NCI-H1105 treated with DMSO at 0.1 percent for 48 hours (cell line): ENCODE measurements around the gene EVX2.

Experiments
- DNase-seq: peaks from one replicate; lab custom pipeline; 2025; lab: John Stamatoyannopoulos, UW

The EVX2 gene

GRCh38 chr2:176096243-176096985, 12.7 kb upstream of the EVX2 start:
- no peak for DNase-seq

- DNase-seq = no peak
Measured at GRCh38 chr2:176095421-176095820, 11.7 kb upstream of the EVX2 start.

DNA sequence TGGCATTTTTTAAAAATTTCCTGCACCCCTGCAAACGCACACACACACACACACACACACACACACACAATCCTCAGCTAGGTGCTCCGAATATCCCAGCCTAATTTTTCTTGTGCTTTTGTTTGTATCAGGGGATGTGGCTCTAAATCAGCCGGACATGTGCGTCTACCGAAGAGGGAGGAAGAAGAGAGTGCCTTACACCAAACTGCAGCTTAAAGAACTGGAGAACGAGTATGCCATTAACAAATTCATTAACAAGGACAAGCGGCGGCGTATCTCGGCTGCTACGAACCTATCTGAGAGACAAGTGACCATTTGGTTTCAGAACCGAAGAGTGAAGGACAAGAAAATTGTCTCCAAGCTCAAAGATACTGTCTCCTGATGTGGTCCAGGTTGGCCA, 10.6 kb upstream of the EVX2 start:
- no peak for DNase-seq

- DNase-seq = no peak
Measured at GRCh38 chr2:176093898-176094249, 10.1 kb upstream of the EVX2 start.

- no peak for DNase-seq
Measured at GRCh38 chr2:176093145-176093897, 9.6 kb upstream of the EVX2 start.

- DNase-seq = no peak
Measured at GRCh38 chr2:176092270-176093144, 8.7 kb upstream of the EVX2 start, which contains the start of gene HOXD13. TSS of gene HOXD13 (plus strand) at chr2:176092721. CDS start at chr2:176092891, 170 bp downstream.

- no peak for DNase-seq
Measured at GRCh38 chr2:176091329-176092258, 7.8 kb upstream of the EVX2 start.

DNA sequence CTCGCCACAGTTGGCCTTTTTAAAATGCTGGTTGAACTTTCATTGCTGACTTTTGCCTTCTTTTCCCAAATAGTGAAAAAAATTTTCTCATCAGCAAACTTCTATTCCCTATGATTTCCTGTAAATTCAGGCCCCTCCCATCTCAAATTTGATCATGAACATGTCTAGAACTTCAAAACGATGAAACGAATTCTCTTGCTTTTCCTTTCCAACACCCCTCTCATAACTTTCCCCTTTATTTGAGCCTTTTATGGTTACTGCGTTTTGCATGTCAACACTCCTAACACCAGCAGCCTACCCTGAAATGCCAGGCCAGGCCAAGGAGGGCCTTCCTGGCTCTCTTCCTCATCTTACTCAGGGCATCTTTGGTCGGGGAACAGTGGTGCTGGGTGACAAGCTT, 7.1 kb upstream of the EVX2 start:
- DNase-seq = no peak

DNA sequence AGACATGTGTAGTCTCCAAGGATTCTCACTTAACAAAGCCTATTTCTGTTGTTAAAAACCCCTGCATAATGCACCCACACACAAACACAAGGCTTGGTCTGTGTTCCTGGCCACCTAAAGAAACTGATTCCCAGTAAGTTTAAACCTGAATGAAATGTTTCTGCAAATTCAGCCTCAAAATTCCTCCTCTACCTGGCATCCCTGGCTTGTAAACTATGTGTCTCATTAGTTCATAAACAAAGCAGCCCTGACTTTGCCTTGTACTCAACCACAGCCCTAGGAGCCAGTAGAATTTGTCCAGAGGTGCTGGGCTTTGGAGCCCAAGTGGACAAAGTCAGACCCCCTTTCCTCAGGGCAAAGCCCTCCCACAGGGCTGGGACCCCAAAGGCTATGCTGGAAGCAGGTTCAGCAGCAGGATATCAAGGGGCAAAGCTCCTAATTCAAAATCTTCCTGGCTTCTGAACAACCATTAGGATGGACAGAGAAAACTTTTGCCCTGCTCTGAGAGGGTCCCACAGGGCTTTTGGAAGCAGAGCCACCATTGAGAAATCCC, 6.2 kb upstream of the EVX2 start:
- DNase-seq = no peak

DNA sequence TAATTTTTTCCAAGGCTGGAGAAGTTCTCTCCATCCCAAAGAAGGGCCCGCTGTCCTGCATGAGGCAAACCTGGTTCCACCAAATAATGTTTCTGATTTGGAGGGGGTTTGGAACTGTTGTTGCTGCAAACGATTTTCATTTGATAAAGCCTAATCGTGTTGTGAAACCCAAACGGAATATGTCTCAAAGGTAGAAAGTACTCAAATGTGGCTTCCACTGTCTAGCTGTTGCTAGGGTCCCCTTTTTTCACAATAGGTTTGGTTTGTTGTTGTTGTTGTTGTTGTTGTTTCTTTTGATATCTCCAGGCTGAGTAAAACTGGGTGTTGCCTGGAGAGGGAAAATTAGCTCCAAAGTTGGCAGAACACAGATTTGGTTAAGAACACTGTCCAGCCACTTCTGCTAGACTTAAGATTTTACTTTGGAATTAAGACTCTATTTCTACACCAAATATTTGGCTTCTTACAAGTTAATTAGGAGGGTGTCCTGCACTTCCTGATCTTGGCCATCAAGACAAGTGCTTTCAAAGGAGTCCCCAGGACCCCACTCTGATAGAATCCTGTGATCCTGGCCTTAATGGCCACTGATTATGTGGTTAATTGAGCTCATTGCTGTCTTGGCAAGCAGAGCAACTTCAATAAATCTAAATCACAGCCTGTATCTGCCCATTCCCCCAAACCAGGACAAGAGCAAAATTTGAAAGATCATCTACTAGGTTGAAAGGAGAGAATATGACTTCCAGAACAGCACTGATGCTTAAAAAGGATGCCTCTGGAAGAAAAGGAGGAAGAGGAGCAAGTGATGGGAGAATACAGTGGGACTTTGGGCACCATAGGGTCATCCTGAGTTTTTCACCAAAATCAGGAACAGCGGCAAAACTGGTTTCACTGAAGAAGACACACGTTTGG, 5.4 kb upstream of the EVX2 start:
- DNase-seq = no peak

- DNase-seq = no peak
Measured at GRCh38 chr2:176088048-176088936, 4.5 kb upstream of the EVX2 start.

- no peak for DNase-seq
Measured at GRCh38 chr2:176087330-176088047, 3.7 kb upstream of the EVX2 start.

GRCh38 chr2:176085861-176086771, 2.4 kb upstream of the EVX2 start:
- DNase-seq = no peak

- no peak for DNase-seq
Measured at GRCh38 chr2:176085120-176085788, 1.5 kb upstream of the EVX2 start.

- no peak for DNase-seq
Measured at GRCh38 chr2:176084611-176085119, 903 bp upstream of the EVX2 start.
